ENCODE results near the gene FAM222A.

- TF ChIP-seq CTCF (IDR thresholded peaks at IDR 0.05 in 2 of 3, conservative IDR thresholded peaks at IDR 0.05 in 1 of 3; ENCODE audit: borderline replicate concordance in 1 of 3, insufficient read depth in 1 of 3, low read depth in 2 of 3, low read length in 2 of 3) (no peak), FOSL1 (IDR thresholded peaks at IDR 0.05; ENCODE audit: low read depth) (no peak), SIN3A (IDR thresholded peaks at IDR 0.05; ENCODE audit: low read depth) (no peak), YY1 (IDR thresholded peaks at IDR 0.05; ENCODE audit: extremely low read depth, insufficient replicate concordance, low read depth, low read length) (no peak), EZH2phosphoT487 (IDR thresholded peaks at IDR 0.05; ENCODE audit: borderline replicate concordance) (no peak), EZH2 (IDR thresholded peaks at IDR 0.05) (no peak)
Observed at GRCh38 chr12:109756457-109756856, 42.8 kb downstream of the FAM222A start.
